ENCODE results near the gene AOC3. TPM values are rescaled to one million over a fixed set of nuclear protein-coding genes. Genes with fewer than 3 reads are reported as not detected.

Gene AOC3
- total and polyA plus RNA-seq, 2 of the 8 experiments (the other 6 are each of a cell fraction or from before 2014, with no cell fraction given), result 2.5 to 2.7 TPM

- H3K56ac ChIP-seq (replicated peaks; ENCODE audit: insufficient read length, low read depth, low read length), result no peak overlapping the region
- 82% methylated on average over 8 of the region's 8 CpGs; no CpG with 5 or more reads in 1 of the 2 experiments for WGBS, 2 experiments (ENCODE audit: extremely low coverage in 1 of 2, insufficient coverage in 1 of 2, insufficient read length in 1 of 2, insufficient replicate concordance in 2 of 2, low coverage in 1 of 2, low lambda C conversion rate in 2 of 2, missing lambda C conversion rate in 1 of 2)
- H3K23me2 ChIP-seq (ENCODE audit: low read depth, low read length), result peaks cover 2% of the 10 kb centered on the region; the same call in 1 of the 2 replicates
- H2BK5ac ChIP-seq (ENCODE audit: low read depth, low read length), result no peak overlapping the region
- H3K18ac ChIP-seq (ENCODE audit: extremely low read depth, low read length), result no peak overlapping the region
- H2AFZ ChIP-seq (ENCODE audit: low read length), result no peak overlapping the region
- H3K9me3 ChIP-seq (ENCODE audit: insufficient read depth in 2 of 2, low read depth in 1 of 2, low read length in 1 of 2), result no peaks in the 10 kb centered on the region
- H4K8ac ChIP-seq (ENCODE audit: extremely low read depth, insufficient read depth, low read length), result no peak overlapping the region
- no peaks in the 10 kb centered on the region for H3K79me1 ChIP-seq (ENCODE audit: low read depth, low read length)
- no peaks in the 10 kb centered on the region for H3K36me3 ChIP-seq (ENCODE audit: control insufficient read depth in 2 of 4, insufficient read depth in 4 of 4, low read length in 3 of 4)
- H2BK20ac ChIP-seq (ENCODE audit: low read length), result no peak overlapping the region
- DNase-seq (ENCODE audit: low read depth in 1 of 2, low spot score in 2 of 2) (no peak), FAIRE-seq (no peak)
- H3K27ac ChIP-seq (ENCODE audit: low read depth, low read length), result no peak overlapping the region
- H3K4ac ChIP-seq (replicated peaks; ENCODE audit: insufficient read length, low read depth, low read length), result no peak overlapping the region
- no peak overlapping the region for H4K91ac ChIP-seq (replicated peaks; ENCODE audit: insufficient read length, low read length)
- H3K14ac ChIP-seq (ENCODE audit: insufficient read length), result no peak overlapping the region
- no peak overlapping the region for H2BK12ac ChIP-seq (ENCODE audit: low read depth, low read length)
- H4K20me1 ChIP-seq (replicated peaks in 1 of 2; ENCODE audit: control insufficient read depth in 1 of 2, insufficient read depth in 2 of 2, low read length in 2 of 2), result no peaks in the 10 kb centered on the region
- no peak overlapping the region for H3K23ac ChIP-seq (ENCODE audit: insufficient read length)
- H3K4me1 ChIP-seq (replicated peaks in 1 of 4; ENCODE audit: control insufficient read depth in 3 of 4, insufficient read depth in 4 of 4, low read length in 3 of 4), result peaks cover 0 to 8% (median 5%) of the 10 kb centered on the region in 4 experiments; a peak in 4 of 7 replicates
- H3K4me3 ChIP-seq (ENCODE audit: extremely low read depth in 1 of 4, insufficient read depth in 2 of 4, low read depth in 3 of 4, low read length in 4 of 4), result no peak overlapping the region
- CTCF ChIA-PET (ENCODE audit: partially characterized antibody), result interaction anchor here (0.7 to 2.3 kb wide), 9 partner anchors 9 to 1169 kb away, joined by 3 to 7 read pairs (median 3); no protein-coding TSS in a partner anchor
- peaks cover 0 to 5% (median 0%) of the 10 kb centered on the region in 4 experiments; a peak in 4 of 7 replicates for H3K27me3 ChIP-seq (replicated peaks in 1 of 4; ENCODE audit: control insufficient read depth in 3 of 4, extremely low read depth in 1 of 4, insufficient read depth in 3 of 4, low read length in 3 of 4)
- H4K5ac ChIP-seq (ENCODE audit: insufficient read length, low read depth, low read length), result no peak overlapping the region
- no peak overlapping the region for H3K9ac ChIP-seq (replicated peaks in 1 of 4; ENCODE audit: extremely low read depth in 1 of 4, low read depth in 3 of 4, low read length in 3 of 4)
- H2AK5ac ChIP-seq (ENCODE audit: low read depth, low read length), result no peak overlapping the region
- H3K79me2 ChIP-seq (ENCODE audit: control insufficient read depth in 1 of 2, insufficient read depth in 2 of 2, low read length in 2 of 2), result no peaks in the 10 kb centered on the region
- H2BK120ac ChIP-seq (replicated peaks; ENCODE audit: low read depth, low read length), result no peak overlapping the region
- POLR2A ChIA-PET (ENCODE audit: partially characterized antibody), result no interaction called here
- no peak overlapping the region for H2BK15ac ChIP-seq (ENCODE audit: low read length)
- no peak overlapping the region for H3K4me2 ChIP-seq (ENCODE audit: insufficient read depth in 1 of 2, low read depth in 2 of 2, low read length in 2 of 2)
- TF ChIP-seq KDM4A (IDR thresholded peaks at IDR 0.05; ENCODE audit: low read depth, low read length, severe bottlenecking), result no peak
- TF ChIP-seq MAFK (IDR thresholded peaks at IDR 0.05; ENCODE audit: low read depth, low read length), result no peak
- TF ChIP-seq FOSL1 (IDR thresholded peaks at IDR 0.05; ENCODE audit: insufficient read depth, low read depth, low read length), result no peak
- no peak for TF ChIP-seq SIX5 (IDR thresholded peaks at IDR 0.05; ENCODE audit: low read depth, low read length)
- no peak for TF ChIP-seq CTBP2 (IDR thresholded peaks at IDR 0.05; ENCODE audit: borderline replicate concordance, insufficient read depth, insufficient read length, low read length)
- TF ChIP-seq BACH1 (IDR thresholded peaks at IDR 0.05; ENCODE audit: low read length), result no peak
- no peak for TF ChIP-seq SP4 (IDR thresholded peaks at IDR 0.05; ENCODE audit: low read length)
- TF ChIP-seq ASH2L (IDR thresholded peaks at IDR 0.05; ENCODE audit: low read length), result no peak
- no peak for TF ChIP-seq ATF3 (IDR thresholded peaks at IDR 0.05; ENCODE audit: insufficient read depth, low read depth, low read length)
- TF ChIP-seq CREB1 (IDR thresholded peaks at IDR 0.05), result no peak
- TF ChIP-seq EP300 (IDR thresholded peaks at IDR 0.05; ENCODE audit: borderline replicate concordance in 1 of 2, low read depth in 2 of 2, low read length in 2 of 2), result no peak
- TF ChIP-seq CHD1 (IDR thresholded peaks at IDR 0.05; ENCODE audit: low read depth, low read length), result no peak
Observed at GRCh38 chr17:42882166-42882565, 31.2 kb downstream of the AOC3 start.

Measured in H1 (cell line).